ENCODE measurements around the gene SLC6A13. TPM values are rescaled to one million over a fixed set of nuclear protein-coding genes. Genes with fewer than 3 reads are reported as not detected.

The SLC6A13 gene
- total and polyA plus RNA-seq, 5 donors: 2.1 to 5.8 (median 2.8) TPM

- ATAC-seq (peak; percentile 19 to 53), DNase-seq (peak in 1 of 3 donors; percentile 60)
- H3K4me1 ChIP-seq (ENCODE audit: control insufficient read depth, insufficient read depth, low read length): peaks cover 27% of the 10 kb centered on the region
- H3K4me3 ChIP-seq (ENCODE audit: low read length): no peak overlapping the region
- peak overlapping the region; percentile 43 for H3K27ac ChIP-seq (ENCODE audit: low read length)
- 38% methylated on average over 16 of the region's 16 CpGs for WGBS
- H3K27me3 ChIP-seq (ENCODE audit: control insufficient read depth, insufficient read depth): no peaks in the 10 kb centered on the region
- intact Hi-C loops (cut with DNase I): no loop called here
- H3K9me3 ChIP-seq (ENCODE audit: control insufficient read depth, low read length): no peaks in the 10 kb centered on the region
These were observed 86.1 kb downstream of the SLC6A13 start for GRCh38 chr12:176321-177181.

GRCh38 chr12:175759-176158, 86.9 kb downstream of the SLC6A13 start:
- H3K4me3 ChIP-seq (ENCODE audit: low read length): no peak overlapping the region
- 84% methylated on average over 16 of the region's 16 CpGs for WGBS
- peaks cover 27% of the 10 kb centered on the region for H3K4me1 ChIP-seq (ENCODE audit: control insufficient read depth, insufficient read depth, low read length)
- DNase-seq: peak in 1 of 3 donors; percentile 46
- H3K27ac ChIP-seq (ENCODE audit: low read length): no peak overlapping the region
- ATAC-seq: no peak
- intact Hi-C loops (cut with DNase I): no loop called here
- no peaks in the 10 kb centered on the region for H3K27me3 ChIP-seq (ENCODE audit: control insufficient read depth, insufficient read depth)
- no peaks in the 10 kb centered on the region for H3K9me3 ChIP-seq (ENCODE audit: control insufficient read depth, low read length)

- ATAC-seq (peak in 1 of 2 donors; percentile 36), DNase-seq (peak; percentile 42 to 82 (median 77))
- intact Hi-C loops (cut with DNase I): no loop called here
- Histone ChIP-seq H3K4me1 (ENCODE audit: control insufficient read depth, insufficient read depth, low read length) (peaks cover 24% of the 10 kb centered on the region), H3K27me3 (ENCODE audit: control insufficient read depth, insufficient read depth) (no peaks in the 10 kb centered on the region), H3K4me3 (ENCODE audit: low read length) (no peak overlapping the region), H3K27ac (ENCODE audit: low read length) (no peak overlapping the region), H3K9me3 (ENCODE audit: control insufficient read depth, low read length) (no peaks in the 10 kb centered on the region)
- 36% methylated on average over 10 of the region's 10 CpGs for WGBS
These were observed 87.4 kb downstream of the SLC6A13 start for GRCh38 chr12:175250-175649.

GRCh38 chr12:174596-174995, 88.0 kb downstream of the SLC6A13 start:
- H3K27ac ChIP-seq (ENCODE audit: low read length): no peak overlapping the region
- WGBS: 70% methylated on average over 23 of the region's 23 CpGs

GRCh38 chr12:174124-174523, 88.5 kb downstream of the SLC6A13 start:
- intact Hi-C loops (cut with DNase I): no loop called here
- Histone ChIP-seq H3K4me3 (ENCODE audit: low read length) (no peak overlapping the region), H3K4me1 (ENCODE audit: control insufficient read depth, insufficient read depth, low read length) (peaks cover 16% of the 10 kb centered on the region), H3K9me3 (ENCODE audit: control insufficient read depth, low read length) (no peaks in the 10 kb centered on the region), H3K27me3 (ENCODE audit: control insufficient read depth, insufficient read depth) (no peaks in the 10 kb centered on the region), H3K27ac (ENCODE audit: low read length) (no peak overlapping the region)
- DNase-seq (no peak), ATAC-seq (no peak)
- 72% methylated on average over 6 of the region's 6 CpGs for WGBS

More at GRCh38 chr12:174596-174995, 88.0 kb downstream of the SLC6A13 start:
- intact Hi-C loops (cut with DNase I): no loop called here
- H3K9me3 ChIP-seq (ENCODE audit: control insufficient read depth, low read length): no peaks in the 10 kb centered on the region
- no peak overlapping the region for H3K4me3 ChIP-seq (ENCODE audit: low read length)
- DNase-seq: peak in 2 of 3 donors; percentile 18 to 63
- peaks cover 19% of the 10 kb centered on the region for H3K4me1 ChIP-seq (ENCODE audit: control insufficient read depth, insufficient read depth, low read length)
- H3K27me3 ChIP-seq (ENCODE audit: control insufficient read depth, insufficient read depth): no peaks in the 10 kb centered on the region
- no peak for ATAC-seq

- H3K27me3 ChIP-seq (ENCODE audit: control insufficient read depth, insufficient read depth): no peaks in the 10 kb centered on the region
- H3K9me3 ChIP-seq (ENCODE audit: control insufficient read depth, low read length): no peaks in the 10 kb centered on the region
- intact Hi-C loops (cut with DNase I): no loop called here
- no peak for ATAC-seq
- H3K27ac ChIP-seq (ENCODE audit: low read length): no peak overlapping the region
- no peak for DNase-seq
- H3K4me3 ChIP-seq (ENCODE audit: low read length): no peak overlapping the region
- H3K4me1 ChIP-seq (ENCODE audit: control insufficient read depth, insufficient read depth, low read length): peaks cover 16% of the 10 kb centered on the region
- 76% methylated on average over 15 of the region's 15 CpGs for WGBS
These were observed 89.9 kb downstream of the SLC6A13 start for GRCh38 chr12:172732-173161.

GRCh38 chr12:171743-172676, 90.6 kb downstream of the SLC6A13 start:
- DNase-seq (peak in 1 of 3 donors; percentile 58), ATAC-seq (peak in 1 of 2 donors; percentile 11)
- no peak overlapping the region for H3K27ac ChIP-seq (ENCODE audit: low read length)
- no peaks in the 10 kb centered on the region for H3K27me3 ChIP-seq (ENCODE audit: control insufficient read depth, insufficient read depth)
- 54% methylated on average over 18 of the region's 18 CpGs for WGBS
- H3K4me3 ChIP-seq (ENCODE audit: low read length): no peak overlapping the region
- intact Hi-C loops (cut with DNase I): no loop called here
- peaks cover 16% of the 10 kb centered on the region for H3K4me1 ChIP-seq (ENCODE audit: control insufficient read depth, insufficient read depth, low read length)
- H3K9me3 ChIP-seq (ENCODE audit: control insufficient read depth, low read length): no peaks in the 10 kb centered on the region

GRCh38 chr12:171276-171675, 91.4 kb downstream of the SLC6A13 start:
- Histone ChIP-seq H3K27me3 (ENCODE audit: control insufficient read depth, insufficient read depth) (no peaks in the 10 kb centered on the region), H3K27ac (ENCODE audit: low read length) (no peak overlapping the region), H3K4me3 (ENCODE audit: low read length) (no peak overlapping the region), H3K9me3 (ENCODE audit: control insufficient read depth, low read length) (no peaks in the 10 kb centered on the region), H3K4me1 (ENCODE audit: control insufficient read depth, insufficient read depth, low read length) (peaks cover 9% of the 10 kb centered on the region)
- 91% methylated on average over 10 of the region's 10 CpGs for WGBS
- DNase-seq (no peak), ATAC-seq (no peak)
- intact Hi-C loops (cut with DNase I): no loop called here

Other genes with a start within 250 kb of the SLC6A13 start
- gene IQSEC3, start 196.1 kb downstream of the SLC6A13 start, total RNA-seq: 1 to 10 TPM; 1.3 to 3.6 (median 1.6) TPM
- 1.4 TPM for gene IQSEC3, start 196.1 kb downstream of the SLC6A13 start, polyA plus RNA-seq
- gene SLC6A12, start 48.7 kb downstream of the SLC6A13 start, total RNA-seq: 1 to 10 TPM in 3 of 4 donors, under 1 TPM in 1; 0.89 to 2.9 (median 1.3) TPM
- gene SLC6A12, start 48.7 kb downstream of the SLC6A13 start, polyA plus RNA-seq: 0.20 TPM
- gene KDM5A, start 126.5 kb upstream of the SLC6A13 start, total RNA-seq: 10 to 100 TPM; 33.6 to 36.8 (median 34.6) TPM
- gene KDM5A, start 126.5 kb upstream of the SLC6A13 start, polyA plus RNA-seq: 6.4 TPM
- 1 to 10 TPM; 2.9 to 4.1 (median 3.4) TPM for gene CCDC77, start 138.8 kb upstream of the SLC6A13 start, total RNA-seq
- gene CCDC77, start 138.8 kb upstream of the SLC6A13 start, polyA plus RNA-seq: 3.1 TPM
- 10 to 100 TPM; 22.7 to 50.2 (median 39.4) TPM for gene B4GALNT3, start 197.1 kb upstream of the SLC6A13 start, total RNA-seq
- gene B4GALNT3, start 197.1 kb upstream of the SLC6A13 start, polyA plus RNA-seq: 27.5 TPM